ENCODE results near the gene IGF2BP2.

IGF2BP2 gene

GRCh38 chr3:185658504-185658912, 166.3 kb downstream of the IGF2BP2 start:
- H3K9me3 ChIP-seq (ENCODE audit: insufficient read depth, low read length) = no peaks in the 10 kb centered on the region
- H3K79me2 ChIP-seq (ENCODE audit: low read length) = no peaks in the 10 kb centered on the region
- H3K4me1 ChIP-seq (ENCODE audit: low read length) = peaks cover 4% of the 10 kb centered on the region; the same call in 1 of the 2 replicates
- peaks cover 13% of the 10 kb centered on the region for H3K27me3 ChIP-seq (ENCODE audit: low read depth, low read length)
- TF ChIP-seq, protein P1, sequence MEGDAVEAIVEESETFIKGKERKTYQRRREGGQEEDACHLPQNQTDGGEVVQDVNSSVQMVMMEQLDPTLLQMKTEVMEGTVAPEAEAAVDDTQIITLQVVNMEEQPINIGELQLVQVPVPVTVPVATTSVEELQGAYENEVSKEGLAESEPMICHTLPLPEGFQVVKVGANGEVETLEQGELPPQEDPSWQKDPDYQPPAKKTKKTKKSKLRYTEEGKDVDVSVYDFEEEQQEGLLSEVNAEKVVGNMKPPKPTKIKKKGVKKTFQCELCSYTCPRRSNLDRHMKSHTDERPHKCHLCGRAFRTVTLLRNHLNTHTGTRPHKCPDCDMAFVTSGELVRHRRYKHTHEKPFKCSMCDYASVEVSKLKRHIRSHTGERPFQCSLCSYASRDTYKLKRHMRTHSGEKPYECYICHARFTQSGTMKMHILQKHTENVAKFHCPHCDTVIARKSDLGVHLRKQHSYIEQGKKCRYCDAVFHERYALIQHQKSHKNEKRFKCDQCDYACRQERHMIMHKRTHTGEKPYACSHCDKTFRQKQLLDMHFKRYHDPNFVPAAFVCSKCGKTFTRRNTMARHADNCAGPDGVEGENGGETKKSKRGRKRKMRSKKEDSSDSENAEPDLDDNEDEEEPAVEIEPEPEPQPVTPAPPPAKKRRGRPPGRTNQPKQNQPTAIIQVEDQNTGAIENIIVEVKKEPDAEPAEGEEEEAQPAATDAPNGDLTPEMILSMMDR (IDR thresholded peaks at IDR 0.05; ENCODE audit: low read depth, low read length) = no peak
- TF ChIP-seq EZH2phosphoT487 (IDR thresholded peaks at IDR 0.05; ENCODE audit: low read depth) = no peak
- no peak overlapping the region for H3K9ac ChIP-seq (ENCODE audit: low read length)
- H4K20me1 ChIP-seq (ENCODE audit: insufficient read depth, low read length) = no peaks in the 10 kb centered on the region
- H3K27ac ChIP-seq (ENCODE audit: low read length) = no peak overlapping the region
- no peak overlapping the region for H3K4me2 ChIP-seq (ENCODE audit: low read length)
- H3K4me3 ChIP-seq (ENCODE audit: low read length) = no peak overlapping the region
- no peak overlapping the region for H2AFZ ChIP-seq (ENCODE audit: low read depth, low read length)
- no peaks in the 10 kb centered on the region for H3K36me3 ChIP-seq (replicated peaks; ENCODE audit: low read depth, low read length)

GRCh38 chr3:185657691-185658503, 166.9 kb downstream of the IGF2BP2 start:
- Histone ChIP-seq H3K4me2 (ENCODE audit: low read length) (no peak overlapping the region), H3K9me3 (ENCODE audit: insufficient read depth, low read length) (no peaks in the 10 kb centered on the region), H3K4me1 (ENCODE audit: low read length) (peaks cover 4% of the 10 kb centered on the region; the same call in 1 of the 2 replicates), H3K79me2 (ENCODE audit: low read length) (no peaks in the 10 kb centered on the region), H4K20me1 (ENCODE audit: insufficient read depth, low read length) (no peaks in the 10 kb centered on the region), H3K4me3 (ENCODE audit: low read length) (no peak overlapping the region), H3K27ac (ENCODE audit: low read length) (no peak overlapping the region), H3K36me3 (replicated peaks; ENCODE audit: low read depth, low read length) (no peaks in the 10 kb centered on the region), H2AFZ (ENCODE audit: low read depth, low read length) (no peak overlapping the region), H3K27me3 (ENCODE audit: low read depth, low read length) (peaks cover 7% of the 10 kb centered on the region; the same call in 1 of the 2 replicates), H3K9ac (ENCODE audit: low read length) (no peak overlapping the region)
- TF ChIP-seq, protein P1 (IDR thresholded peaks at IDR 0.05; ENCODE audit: low read depth, low read length) = no peak
- no peak for TF ChIP-seq EZH2phosphoT487 (IDR thresholded peaks at IDR 0.05; ENCODE audit: low read depth)

GRCh38 chr3:185657211-185657610, 167.6 kb downstream of the IGF2BP2 start:
- Histone ChIP-seq H3K79me2 (ENCODE audit: low read length) (no peaks in the 10 kb centered on the region), H3K4me1 (ENCODE audit: low read length) (peaks cover 4% of the 10 kb centered on the region; the same call in 1 of the 2 replicates), H2AFZ (ENCODE audit: low read depth, low read length) (no peak overlapping the region), H3K4me2 (ENCODE audit: low read length) (no peak overlapping the region), H3K4me3 (ENCODE audit: low read length) (no peak overlapping the region), H3K9me3 (ENCODE audit: insufficient read depth, low read length) (no peaks in the 10 kb centered on the region), H3K9ac (ENCODE audit: low read length) (no peak overlapping the region), H3K27me3 (ENCODE audit: low read depth, low read length) (0 out of 2 replicates have a peak, but pooled peaks cover 5% of the 10 kb centered on the region), H3K27ac (ENCODE audit: low read length) (no peak overlapping the region), H3K36me3 (replicated peaks; ENCODE audit: low read depth, low read length) (no peaks in the 10 kb centered on the region), H4K20me1 (ENCODE audit: insufficient read depth, low read length) (no peaks in the 10 kb centered on the region)
- TF ChIP-seq, protein P1 (IDR thresholded peaks at IDR 0.05; ENCODE audit: low read depth, low read length) = no peak
- no peak for TF ChIP-seq EZH2phosphoT487 (IDR thresholded peaks at IDR 0.05; ENCODE audit: low read depth)

DNA sequence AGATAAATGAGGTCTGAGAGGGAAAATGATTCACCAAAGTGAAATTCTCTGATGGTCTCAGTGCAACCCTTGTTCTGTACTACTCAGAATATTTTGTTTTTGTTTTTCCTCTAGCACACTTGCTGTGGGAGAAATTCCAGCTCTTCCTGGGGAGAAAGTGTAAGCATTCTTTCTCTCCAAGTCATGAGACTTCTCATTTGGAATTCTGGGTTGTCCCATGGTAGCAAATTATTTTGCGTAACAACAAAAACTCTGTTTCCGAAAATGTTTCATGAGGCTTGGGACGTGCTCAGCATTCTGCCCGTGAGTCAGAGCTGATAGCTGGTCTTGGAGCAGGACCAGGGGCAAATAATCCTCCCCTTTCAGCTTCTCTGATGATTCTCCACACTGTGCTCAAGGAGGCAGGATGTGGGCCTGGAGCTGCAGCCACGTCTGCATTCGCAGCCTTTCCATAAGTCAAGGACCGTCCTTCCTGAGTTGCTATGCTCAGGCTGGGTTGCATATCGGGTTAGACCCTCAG, 168.5 kb downstream of the IGF2BP2 start:
- H3K4me2 ChIP-seq (ENCODE audit: low read length) = no peak overlapping the region
- no peak overlapping the region for H2AFZ ChIP-seq (ENCODE audit: low read depth, low read length)
- TF ChIP-seq, protein P1 (IDR thresholded peaks at IDR 0.05; ENCODE audit: low read depth, low read length) = no peak
- no peak for TF ChIP-seq EZH2phosphoT487 (IDR thresholded peaks at IDR 0.05; ENCODE audit: low read depth)
- 0 out of 2 replicates have a peak, but pooled peaks cover 5% of the 10 kb centered on the region for H3K27me3 ChIP-seq (ENCODE audit: low read depth, low read length)
- no peaks in the 10 kb centered on the region for H3K79me2 ChIP-seq (ENCODE audit: low read length)
- no peak overlapping the region for H3K9ac ChIP-seq (ENCODE audit: low read length)
- no peaks in the 10 kb centered on the region for H3K36me3 ChIP-seq (replicated peaks; ENCODE audit: low read depth, low read length)
- H4K20me1 ChIP-seq (ENCODE audit: insufficient read depth, low read length) = no peaks in the 10 kb centered on the region
- H3K4me1 ChIP-seq (ENCODE audit: low read length) = peaks cover 4% of the 10 kb centered on the region; the same call in 1 of the 2 replicates
- H3K27ac ChIP-seq (ENCODE audit: low read length) = no peak overlapping the region
- no peak overlapping the region for H3K4me3 ChIP-seq (ENCODE audit: low read length)
- H3K9me3 ChIP-seq (ENCODE audit: insufficient read depth, low read length) = no peaks in the 10 kb centered on the region

Data from OCI-LY3 (cell line).